NOMO-1 treated with dmso at 0.1 percent for 144 hours (cell line): Measurements from ENCODE around the gene VCAN.
A peak's percentile ranks its signal among the peaks of the same experiment; 100 is the strongest.
"Not testable (repeated sequence)": the region's sequence is repeated elsewhere in the genome, so short reads cannot be mapped to it uniquely, and the experiment has no call there.

ENCODE experiments used
- DNase-seq: peaks from one replicate; lab custom pipeline; 2025; ENCODE audit not compliant: unreplicated experiment; lab: John Stamatoyannopoulos, UW

Gene VCAN

GRCh38 chr5:83471405-83472212, at the start of gene VCAN:
Gene VCAN, plus strand, starts transcription at chr5:83471744. Its CDS starts 11,775 bp downstream, at chr5:83483519.
- peak; percentile 75 for DNase-seq

- DNase-seq = no peak
These were observed 49.3 kb upstream of the VCAN start for GRCh38 chr5:83422284-83422683.

GRCh38 chr5:83426855-83427254, 44.7 kb upstream of the VCAN start:
- no peak for DNase-seq

DNA sequence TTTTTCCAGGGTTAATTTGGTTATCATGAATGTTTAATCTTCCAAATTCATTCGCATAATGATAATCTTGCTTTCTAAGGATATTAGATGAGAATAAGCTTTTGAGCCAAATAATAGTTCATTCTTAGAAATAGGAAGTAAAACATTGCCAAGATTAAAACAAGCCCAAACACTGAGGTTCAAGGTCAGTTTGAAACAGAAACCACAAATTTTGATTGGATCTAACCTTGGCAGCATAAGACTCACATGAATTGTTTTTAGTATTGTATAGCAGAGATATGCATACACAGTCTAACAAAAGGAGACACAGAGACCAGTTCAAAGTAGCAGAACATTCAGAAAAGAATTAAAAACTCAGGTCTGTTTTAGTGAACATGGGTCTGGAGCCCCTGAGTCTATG, 43.4 kb upstream of the VCAN start:
- no peak for DNase-seq

DNA sequence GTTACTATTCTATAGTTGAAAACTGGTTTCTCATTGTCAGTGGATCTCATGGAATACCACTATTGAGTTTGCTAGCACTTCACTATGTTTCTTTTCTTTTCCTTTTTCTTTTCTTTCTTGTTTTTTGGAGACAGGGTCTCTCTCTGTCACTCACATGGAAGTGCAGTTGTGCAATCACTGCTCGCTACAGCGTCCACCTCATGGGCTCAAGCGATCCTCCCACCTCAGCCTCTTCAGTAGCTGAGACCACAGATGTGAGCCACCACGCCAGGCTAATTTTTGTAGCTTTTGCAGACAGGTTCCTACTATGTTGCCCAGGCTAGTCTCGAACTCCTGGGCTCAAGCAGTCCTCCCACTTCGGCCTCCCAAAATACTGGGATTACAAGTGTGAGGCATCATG, 42.7 kb upstream of the VCAN start:
- DNase-seq = no peak

DNA sequence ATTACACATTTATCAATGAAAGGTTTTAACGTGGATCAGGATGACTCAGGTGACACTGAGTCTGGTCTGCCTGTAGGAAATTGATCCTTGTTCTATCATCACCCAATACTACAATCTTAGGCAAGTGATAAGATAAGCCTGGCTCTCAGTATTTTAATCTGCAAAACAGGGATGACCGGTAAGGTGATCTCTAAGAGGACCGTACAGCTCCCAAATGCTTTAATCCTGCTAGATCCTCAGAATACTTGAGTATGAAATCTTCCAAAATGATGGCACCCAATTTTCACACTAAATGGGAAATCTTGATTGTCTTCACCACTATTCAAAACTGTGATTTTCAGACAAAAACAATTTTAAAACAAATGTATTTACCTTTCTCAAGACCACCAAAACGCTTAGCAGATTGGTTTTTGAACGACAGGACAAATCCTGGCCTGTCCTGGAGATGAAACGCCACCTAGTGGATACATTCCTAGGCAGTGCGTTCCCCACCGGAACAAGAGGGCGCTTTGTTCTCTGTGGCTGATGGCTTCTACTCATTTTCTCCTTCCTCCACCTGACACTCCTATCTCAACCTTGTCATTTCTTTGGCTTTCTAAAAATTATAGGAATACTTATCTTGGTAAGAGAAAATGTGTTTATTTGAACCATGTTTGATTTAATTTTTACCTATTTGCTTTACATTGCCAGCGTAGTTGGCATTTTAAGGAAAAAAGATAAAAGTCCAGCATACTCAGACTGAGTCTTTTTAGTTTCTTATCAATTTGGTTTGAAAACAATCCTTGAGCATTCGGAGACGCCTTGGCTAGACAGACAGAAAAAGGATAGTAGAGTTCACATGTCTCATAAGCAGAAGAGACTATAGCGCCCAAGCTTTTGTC, 41.2 kb upstream of the VCAN start:
- no peak for DNase-seq

GRCh38 chr5:83433891-83434290, 37.7 kb upstream of the VCAN start:
- no peak for DNase-seq

- DNase-seq = no peak
These were observed 36.6 kb upstream of the VCAN start for GRCh38 chr5:83434946-83435345.

DNA sequence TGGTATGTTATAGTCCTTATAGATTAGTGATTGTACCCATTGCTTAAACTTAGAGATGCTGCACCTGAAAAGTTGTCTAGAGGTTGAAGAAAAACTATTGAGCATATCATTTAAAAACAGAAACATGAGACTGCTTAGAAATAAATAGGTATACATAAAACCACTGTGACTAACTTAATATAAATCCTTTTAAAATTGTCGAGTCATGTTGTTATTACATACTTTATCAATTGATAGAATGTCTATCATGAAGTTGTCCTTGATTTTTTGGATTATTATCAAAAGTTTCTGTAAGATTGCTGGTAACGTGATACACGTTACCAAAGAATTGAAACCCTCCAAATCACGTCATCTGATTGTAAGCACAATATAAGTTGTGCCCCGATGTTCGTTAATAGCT, 35.3 kb upstream of the VCAN start:
- no peak for DNase-seq

DNA sequence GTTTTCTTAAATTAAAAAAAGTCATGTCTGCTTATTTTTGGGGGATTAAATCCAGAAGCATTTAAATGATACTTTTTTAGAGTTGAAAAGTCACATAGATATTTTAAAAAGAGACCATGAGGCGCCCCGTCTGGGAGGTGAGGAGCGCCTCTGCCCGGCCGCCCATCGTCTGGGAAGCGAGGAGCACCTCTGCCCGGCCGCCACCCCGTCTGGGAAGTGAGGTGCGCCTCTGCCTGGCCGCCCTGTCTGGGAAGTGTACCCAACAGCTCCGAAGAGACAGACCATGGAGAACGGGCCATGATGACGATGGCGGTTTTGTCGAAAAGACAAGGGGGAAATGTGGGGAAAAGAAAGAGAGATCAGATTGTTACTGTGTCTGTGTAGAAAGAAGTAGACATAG, 33.8 kb upstream of the VCAN start:
- not testable (repeated sequence) for DNase-seq

DNA sequence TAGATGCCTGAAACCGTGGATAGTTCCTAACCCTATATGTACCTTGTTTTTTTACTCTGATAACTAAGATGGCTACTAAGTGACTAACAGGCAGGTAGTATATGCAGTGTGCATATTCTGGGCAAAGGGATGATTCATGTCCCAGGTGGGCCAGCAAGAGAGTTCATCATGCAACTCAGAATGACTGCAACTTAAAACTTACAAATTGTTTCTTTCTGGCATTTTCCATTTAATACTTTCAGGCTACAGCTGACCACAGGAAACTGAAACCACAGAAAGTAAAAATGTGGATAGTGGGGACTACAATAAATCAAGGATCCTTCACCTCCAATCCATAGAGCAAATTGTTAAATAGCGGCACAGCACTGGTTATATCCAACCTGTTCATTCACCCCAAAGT, 30.7 kb upstream of the VCAN start:
- DNase-seq = no peak

GRCh38 chr5:83441747-83442146, 29.8 kb upstream of the VCAN start:
- DNase-seq = peak; percentile 63

GRCh38 chr5:83443534-83443933, 28.0 kb upstream of the VCAN start:
- DNase-seq = no peak

DNA sequence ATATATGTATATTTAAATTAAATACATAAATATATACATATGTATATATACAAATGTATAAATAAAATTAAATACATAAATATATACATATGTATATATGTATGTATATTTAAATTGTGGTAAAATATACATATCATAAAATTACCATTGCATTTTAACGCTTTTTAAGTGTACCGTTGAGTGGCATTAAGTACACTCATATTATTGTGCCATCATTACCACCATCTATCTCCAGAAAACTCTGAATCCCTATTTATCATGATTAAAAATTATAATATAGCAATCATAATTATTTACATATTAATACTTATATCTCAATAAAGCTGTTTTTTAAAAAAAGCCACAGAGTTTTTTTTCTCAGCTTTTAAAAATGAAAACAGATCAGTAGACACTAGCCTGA, 27.1 kb upstream of the VCAN start:
- DNase-seq = no peak

DNA sequence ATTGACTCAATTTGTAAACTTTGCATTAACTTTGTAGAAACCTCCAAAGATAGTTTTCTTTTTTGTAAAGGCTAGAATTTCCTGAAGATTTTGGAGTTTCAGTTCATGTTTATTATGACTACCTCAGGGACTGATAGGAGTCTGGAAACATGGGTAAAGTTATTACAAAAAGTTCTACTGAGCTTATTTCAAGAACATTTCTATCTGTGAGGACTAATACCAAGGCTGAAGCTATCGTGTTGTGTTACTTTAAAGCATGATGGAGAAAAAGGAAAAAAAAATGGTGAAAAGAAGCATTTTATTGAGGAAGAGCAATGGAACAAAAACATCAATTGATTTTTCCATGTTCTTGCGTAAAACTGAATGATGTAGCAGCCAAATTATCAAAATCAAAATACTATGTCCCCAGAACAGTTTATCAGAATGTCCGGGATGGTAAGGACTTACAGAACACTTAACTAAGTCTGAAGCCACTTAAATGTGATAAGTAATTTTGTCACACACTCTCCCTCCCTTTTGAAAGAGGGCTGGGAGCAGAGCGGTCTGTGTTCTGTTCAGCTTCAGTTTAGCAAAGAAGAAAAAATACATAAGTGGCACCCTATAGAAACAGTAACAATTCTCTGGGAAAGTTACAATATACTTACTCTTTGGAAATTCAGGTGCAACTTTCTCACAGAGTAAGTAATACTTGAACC, 25.1 kb upstream of the VCAN start:
- no peak for DNase-seq

DNA sequence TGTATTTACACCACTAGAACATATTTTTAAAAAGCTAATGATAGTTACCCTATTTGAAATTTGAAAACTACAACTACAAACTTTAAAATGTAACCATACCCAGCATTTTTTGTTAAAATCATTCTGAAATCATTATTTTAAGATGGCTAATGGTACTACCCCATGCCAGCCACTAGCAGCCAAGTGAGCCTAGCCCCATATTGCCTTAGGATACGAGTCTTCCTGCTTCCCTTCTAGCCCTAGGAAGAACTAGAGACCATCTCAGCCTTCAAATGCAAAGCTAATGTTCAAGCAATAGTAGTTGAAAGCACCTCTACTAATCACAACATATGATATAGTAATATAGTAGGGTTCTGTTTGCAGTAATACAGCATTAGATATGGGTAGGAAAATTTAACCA, 24.0 kb upstream of the VCAN start:
- no peak for DNase-seq

DNA sequence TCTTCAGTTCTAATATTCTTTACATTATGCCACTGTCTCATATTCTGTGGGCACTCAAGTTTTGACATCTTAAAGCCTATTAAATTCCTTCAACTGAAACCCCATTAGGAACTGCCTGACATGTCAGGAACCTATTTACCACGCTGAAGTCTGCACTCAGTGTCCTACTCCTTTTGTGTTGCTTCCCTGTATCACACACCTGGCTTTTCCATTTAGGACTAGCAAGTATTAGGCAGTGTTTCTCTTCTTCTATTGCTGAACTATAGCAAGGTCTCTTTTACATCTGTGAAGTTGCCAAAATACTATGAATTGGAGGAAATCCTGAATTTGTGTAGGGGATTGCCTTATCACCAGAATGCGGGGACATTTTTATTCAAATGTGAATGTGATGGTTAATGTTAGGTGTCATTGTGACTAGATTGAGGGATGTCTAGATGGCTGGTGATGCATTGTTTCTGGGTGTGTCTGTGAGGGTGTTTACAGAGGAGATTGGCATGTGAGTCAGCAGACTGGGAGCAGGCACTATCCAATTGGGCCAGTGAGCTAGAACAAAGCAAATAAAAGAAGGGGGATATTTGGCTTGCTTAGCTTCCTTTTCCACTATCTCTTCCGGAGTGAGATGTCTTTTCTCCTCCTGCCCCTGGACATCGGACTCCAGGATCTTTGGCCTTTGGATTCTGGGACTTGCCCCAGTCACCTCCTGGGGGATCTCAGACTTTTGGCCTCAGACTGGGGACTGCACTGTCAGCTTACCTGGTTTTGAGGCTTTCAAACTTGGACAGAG, 21.2 kb upstream of the VCAN start:
- no peak for DNase-seq

GRCh38 chr5:83450967-83451248, 20.6 kb upstream of the VCAN start:
- no peak for DNase-seq

- no peak for DNase-seq
These were observed 19.6 kb upstream of the VCAN start for GRCh38 chr5:83451955-83452354.

- DNase-seq = no peak
These were observed 17.6 kb upstream of the VCAN start for GRCh38 chr5:83453937-83454336.

GRCh38 chr5:83464261-83464660, 7.3 kb upstream of the VCAN start:
- DNase-seq = no peak
